LNCAP (cell line): Measurements from ENCODE around the gene RPL38.

ENCODE experiments used
- TF ChIP-seq, protein P1 (sequence below): fragments of 450-650 bp; IDR thresholded peaks from 2 replicates; pipeline ENCODE4 v1.5.1; 2017; ENCODE audit warnings: mild to moderate bottlenecking

Gene RPL38

DNA sequence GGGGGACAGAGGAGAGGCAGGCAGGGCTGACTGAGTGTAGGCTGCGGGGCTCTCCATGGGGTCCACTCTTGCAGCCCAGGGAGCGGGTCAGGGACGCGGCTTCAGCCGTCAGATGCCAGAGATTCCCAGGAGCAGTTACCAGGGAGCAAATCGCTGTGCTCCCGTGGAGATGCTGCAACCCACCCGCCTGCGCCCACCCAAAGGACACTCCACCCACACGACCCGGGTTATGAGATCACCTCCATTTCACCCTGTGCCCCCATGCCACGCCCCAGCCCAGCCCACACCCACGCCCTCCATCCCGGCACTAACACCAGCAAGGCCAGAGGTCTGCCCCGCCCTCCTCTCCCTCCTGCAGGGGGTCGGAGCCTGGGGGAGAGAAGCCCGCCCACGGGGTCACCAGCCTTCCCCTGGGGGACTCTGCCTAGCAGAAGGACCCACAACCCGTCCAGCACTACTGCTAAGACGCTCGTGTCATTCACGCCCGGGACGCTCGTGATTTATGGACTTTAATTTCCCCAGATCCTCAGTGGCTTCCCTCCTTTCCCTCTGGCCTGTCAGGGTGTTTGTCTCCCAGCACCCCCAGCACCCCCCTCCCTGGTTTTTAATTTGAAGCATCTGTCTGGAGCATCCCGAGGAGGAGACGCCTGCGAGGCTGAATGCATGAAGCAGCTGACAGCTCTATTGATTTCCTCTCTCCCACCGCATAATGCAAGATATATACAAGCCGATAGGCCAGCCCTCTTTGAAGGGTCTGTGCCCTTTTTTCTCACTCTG is 6.7 kb upstream of the RPL38 start:
- TF ChIP-seq, protein P1, sequence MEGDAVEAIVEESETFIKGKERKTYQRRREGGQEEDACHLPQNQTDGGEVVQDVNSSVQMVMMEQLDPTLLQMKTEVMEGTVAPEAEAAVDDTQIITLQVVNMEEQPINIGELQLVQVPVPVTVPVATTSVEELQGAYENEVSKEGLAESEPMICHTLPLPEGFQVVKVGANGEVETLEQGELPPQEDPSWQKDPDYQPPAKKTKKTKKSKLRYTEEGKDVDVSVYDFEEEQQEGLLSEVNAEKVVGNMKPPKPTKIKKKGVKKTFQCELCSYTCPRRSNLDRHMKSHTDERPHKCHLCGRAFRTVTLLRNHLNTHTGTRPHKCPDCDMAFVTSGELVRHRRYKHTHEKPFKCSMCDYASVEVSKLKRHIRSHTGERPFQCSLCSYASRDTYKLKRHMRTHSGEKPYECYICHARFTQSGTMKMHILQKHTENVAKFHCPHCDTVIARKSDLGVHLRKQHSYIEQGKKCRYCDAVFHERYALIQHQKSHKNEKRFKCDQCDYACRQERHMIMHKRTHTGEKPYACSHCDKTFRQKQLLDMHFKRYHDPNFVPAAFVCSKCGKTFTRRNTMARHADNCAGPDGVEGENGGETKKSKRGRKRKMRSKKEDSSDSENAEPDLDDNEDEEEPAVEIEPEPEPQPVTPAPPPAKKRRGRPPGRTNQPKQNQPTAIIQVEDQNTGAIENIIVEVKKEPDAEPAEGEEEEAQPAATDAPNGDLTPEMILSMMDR = no peak

GRCh38 chr17:74197801-74198200 is 5.7 kb upstream of the RPL38 start:
- TF ChIP-seq, protein P1 = no peak

GRCh38 chr17:74198694-74199093 is 4.8 kb upstream of the RPL38 start:
- TF ChIP-seq, protein P1 = no peak

- TF ChIP-seq, protein P1 = peak; percentile 99
Observed at GRCh38 chr17:74199306-74200092, 4.0 kb upstream of the RPL38 start.

- TF ChIP-seq, protein P1 = no peak
Observed at GRCh38 chr17:74200112-74200511, 3.4 kb upstream of the RPL38 start.

DNA sequence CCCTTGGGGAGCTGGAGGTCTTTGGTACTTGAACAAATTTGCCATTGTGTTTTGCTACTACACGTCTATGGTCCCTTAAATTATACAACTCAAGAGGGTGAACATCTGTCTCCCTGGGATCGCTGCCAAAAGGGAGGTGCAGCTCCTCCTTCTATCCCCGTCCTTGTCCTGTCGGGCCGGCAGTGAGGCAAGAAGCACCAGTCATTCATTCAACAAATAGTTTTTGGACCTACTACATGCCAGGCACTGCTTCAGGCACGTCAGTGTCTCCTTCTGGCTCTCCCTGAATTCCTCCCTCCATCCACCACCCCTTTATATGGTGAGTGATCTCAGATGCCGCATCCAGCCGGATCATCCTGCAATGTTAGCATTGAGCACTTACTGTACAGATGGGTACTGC is 2.2 kb upstream of the RPL38 start:
- TF ChIP-seq, protein P1 = no peak

DNA sequence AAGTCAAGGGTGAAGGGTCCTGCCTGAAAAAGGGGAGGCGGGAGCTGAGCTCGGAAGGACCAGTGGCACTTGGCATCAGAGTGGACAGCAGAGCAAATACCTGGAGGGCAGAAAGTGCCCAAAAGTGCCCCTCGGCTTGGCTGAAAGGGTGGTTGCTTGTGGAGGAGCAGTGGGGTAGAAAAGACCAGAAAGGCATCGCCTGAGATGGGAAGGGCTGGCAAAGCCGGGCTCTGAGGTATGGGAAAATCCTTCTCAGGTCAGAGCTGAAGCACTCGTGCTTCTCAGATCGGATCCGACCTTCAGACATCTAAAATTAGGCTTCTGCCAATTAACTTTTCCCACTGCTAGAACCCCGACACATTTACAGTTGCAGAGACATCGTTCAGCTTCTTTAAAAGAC is 1.5 kb upstream of the RPL38 start:
- TF ChIP-seq, protein P1 = no peak
